Activated CD8-positive, alpha-beta T cell treated with anti-CD3 and anti-CD28 coated beads, Interleukin-2, amount 10 ng/mL, durations not matched to agents 7 days and 5 days (primary cell): Measurements from ENCODE around the gene EP400. TPM values are rescaled to one million over a fixed set of nuclear protein-coding genes. Genes with fewer than 3 reads are reported as not detected.
"Not testable (repeated sequence)": the region's sequence is repeated elsewhere in the genome, so short reads cannot be mapped to it uniquely, and the experiment has no call there.

ENCODE experiments used
- ATAC-seq: fragments of 150-1000 bp; cut with Tn5 transposase; one replicate; pipeline ENCODE4 v1.10.0; 2021; ENCODE audit warnings: moderate library complexity
- CTCF ChIA-PET: fragments of 350-600 bp; sonication (Branson Sonifier 250); formaldehyde crosslinking; loops from one replicate; lab custom pipeline; 2021; ENCODE audit warnings: antibody characterized with exemption; lab: Charles Lee
- POLR2A ChIA-PET: fragments of 350-600 bp; sonication (Branson Sonifier 250); formaldehyde crosslinking; loops from one replicate; lab custom pipeline; 2021; ENCODE audit warnings: antibody characterized with exemption; lab: Charles Lee
- DNase-seq: peaks from one replicate; pipeline ENCODE4 v3.0.0-alpha.2; 2020
- H3K27ac Mint-ChIP-seq: one replicate; pipeline ENCODE4 v1.8.0; 2021; ENCODE audit warnings: mild to moderate bottlenecking, mixed read lengths
- H3K27me3 Mint-ChIP-seq: one replicate; pipeline ENCODE4 v1.8.0; 2021; ENCODE audit warnings: low read depth, mixed read lengths
- H3K36me3 Mint-ChIP-seq: one replicate; pipeline ENCODE4 v1.8.0; 2021; ENCODE audit warnings: low read depth, mixed read lengths
- H3K4me1 Mint-ChIP-seq: one replicate; pipeline ENCODE4 v1.8.0; 2021; ENCODE audit warnings: low read depth, mixed read lengths
- H3K4me3 Mint-ChIP-seq: one replicate; pipeline ENCODE4 v1.8.0; 2021; ENCODE audit warnings: mild to moderate bottlenecking, mixed read lengths
- H3K9me3 Mint-ChIP-seq: one replicate; pipeline ENCODE4 v1.8.0; 2022; ENCODE audit warnings: mixed read lengths; ENCODE audit not compliant: insufficient read depth
- total RNA-seq, 2 experiments: library from RNA; stranded (reverse); gene quantifications; one replicate each; pipeline ENCODE4 v1.2.3, GENCODE V29; 2021

The EP400 gene
- total RNA-seq, 2 experiments from 2014 or later, result 58.0 to 58.8 TPM

DNA sequence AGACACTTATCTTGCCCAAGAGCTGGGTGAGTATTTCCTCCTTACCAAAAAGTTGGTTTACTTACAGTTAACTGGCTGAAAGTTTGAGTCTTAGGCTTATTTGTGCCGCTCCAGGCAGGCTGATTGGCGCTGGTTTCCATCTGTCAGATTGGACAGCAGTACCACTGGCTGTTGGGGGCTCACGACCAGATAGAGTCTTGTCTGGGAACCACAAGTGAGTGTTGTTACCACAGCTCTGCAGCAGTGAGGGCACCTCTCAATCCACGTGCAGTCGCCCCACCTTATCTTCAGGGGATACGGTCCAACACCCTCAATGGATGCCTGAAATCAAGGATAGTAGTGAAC lies 135.5 kb downstream of the EP400 start:
- Mint-ChIP-seq H3K36me3 (peaks cover 36% of the 10 kb centered on the region), H3K4me1 (peaks cover 28% of the 10 kb centered on the region), H3K9me3 (no peaks in the 10 kb centered on the region), H3K27me3 (no peaks in the 10 kb centered on the region), H3K4me3 (peak overlapping the region; percentile 93), H3K27ac (peak overlapping the region; percentile 93)
- ChIA-PET POLR2A (interaction anchor here (0.5 to 0.9 kb wide), 4 partner anchors 12 to 57 kb away, joined by 3 to 5 read pairs (median 4); no protein-coding TSS in a partner anchor), CTCF (no interaction called here)
- ATAC-seq, result no peak
- peak; percentile 47 for DNase-seq

DNA sequence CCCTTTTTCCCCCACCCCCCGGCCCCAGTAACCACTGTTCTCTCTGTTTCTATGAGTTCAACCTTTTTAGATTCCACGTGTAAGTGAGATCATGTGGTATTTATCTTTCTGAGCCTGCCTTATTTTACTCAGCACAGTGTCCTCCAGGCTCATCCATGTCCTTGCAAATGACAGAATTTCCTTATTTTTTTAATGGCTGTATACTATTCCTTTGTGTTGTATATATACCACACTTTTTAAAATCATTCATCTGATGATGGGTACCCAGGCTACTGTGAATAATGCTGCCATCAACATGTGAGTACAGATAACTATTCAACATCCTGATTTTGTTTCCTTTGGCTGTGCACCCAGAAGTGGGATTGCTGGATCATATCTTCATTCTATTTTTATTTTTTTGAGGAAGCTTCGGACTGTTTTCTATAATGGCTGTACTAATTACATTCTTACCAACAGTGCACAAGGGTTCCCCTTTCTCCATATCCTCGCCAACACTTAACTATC lies 139.7 kb downstream of the EP400 start:
- POLR2A ChIA-PET, result no interaction called here
- DNase-seq (no peak), ATAC-seq (no peak)
- H3K27me3 Mint-ChIP-seq, result no peaks in the 10 kb centered on the region
- peaks cover 44% of the 10 kb centered on the region for H3K36me3 Mint-ChIP-seq
- no peak overlapping the region for H3K27ac Mint-ChIP-seq
- H3K4me3 Mint-ChIP-seq, result no peak overlapping the region
- no peaks in the 10 kb centered on the region for H3K9me3 Mint-ChIP-seq
- H3K4me1 Mint-ChIP-seq, result peaks cover 27% of the 10 kb centered on the region
- CTCF ChIA-PET, result no interaction called here

DNA sequence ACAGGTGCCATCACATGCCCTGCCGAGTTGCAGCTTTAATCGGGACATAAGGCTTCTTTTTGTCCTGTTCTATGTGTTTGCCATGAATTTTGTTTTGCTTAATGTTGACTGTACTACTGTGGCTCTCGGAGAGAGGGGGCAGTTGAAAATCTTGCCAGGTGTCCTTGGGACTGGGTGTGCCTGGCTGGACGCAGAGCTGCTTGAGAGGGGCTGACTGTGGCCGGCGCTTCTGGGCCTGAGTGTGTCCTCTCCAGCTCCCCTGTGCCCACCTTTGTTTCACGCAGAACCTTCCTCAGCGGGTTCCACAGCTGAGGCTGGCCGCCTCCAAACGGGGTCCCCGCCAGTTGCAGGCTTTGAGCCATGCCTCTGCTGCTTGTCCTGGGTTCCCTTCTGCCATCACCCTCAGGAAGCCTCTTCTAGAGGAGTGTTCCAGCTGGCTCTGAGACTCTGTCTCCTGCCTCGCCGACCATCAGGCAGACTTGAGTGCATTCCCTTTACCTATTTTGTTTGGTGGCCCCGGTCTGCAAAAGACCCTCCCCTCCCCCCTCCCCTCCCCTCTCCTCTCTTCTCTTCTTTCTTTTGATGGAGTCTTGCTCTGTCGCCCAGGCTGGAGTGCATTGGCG lies 144.6 kb downstream of the EP400 start:
- H3K4me1 Mint-ChIP-seq, result peaks cover 21% of the 10 kb centered on the region
- H3K36me3 Mint-ChIP-seq, result peaks cover 45% of the 10 kb centered on the region
- DNase-seq, result no peak
- ATAC-seq, result peak; percentile 68
- H3K9me3 Mint-ChIP-seq, result peaks cover 9% of the 10 kb centered on the region
- POLR2A ChIA-PET, result no interaction called here
- no peaks in the 10 kb centered on the region for H3K27me3 Mint-ChIP-seq
- H3K4me3 Mint-ChIP-seq, result no peak overlapping the region
- CTCF ChIA-PET, result no interaction called here
- H3K27ac Mint-ChIP-seq, result no peak overlapping the region

DNA sequence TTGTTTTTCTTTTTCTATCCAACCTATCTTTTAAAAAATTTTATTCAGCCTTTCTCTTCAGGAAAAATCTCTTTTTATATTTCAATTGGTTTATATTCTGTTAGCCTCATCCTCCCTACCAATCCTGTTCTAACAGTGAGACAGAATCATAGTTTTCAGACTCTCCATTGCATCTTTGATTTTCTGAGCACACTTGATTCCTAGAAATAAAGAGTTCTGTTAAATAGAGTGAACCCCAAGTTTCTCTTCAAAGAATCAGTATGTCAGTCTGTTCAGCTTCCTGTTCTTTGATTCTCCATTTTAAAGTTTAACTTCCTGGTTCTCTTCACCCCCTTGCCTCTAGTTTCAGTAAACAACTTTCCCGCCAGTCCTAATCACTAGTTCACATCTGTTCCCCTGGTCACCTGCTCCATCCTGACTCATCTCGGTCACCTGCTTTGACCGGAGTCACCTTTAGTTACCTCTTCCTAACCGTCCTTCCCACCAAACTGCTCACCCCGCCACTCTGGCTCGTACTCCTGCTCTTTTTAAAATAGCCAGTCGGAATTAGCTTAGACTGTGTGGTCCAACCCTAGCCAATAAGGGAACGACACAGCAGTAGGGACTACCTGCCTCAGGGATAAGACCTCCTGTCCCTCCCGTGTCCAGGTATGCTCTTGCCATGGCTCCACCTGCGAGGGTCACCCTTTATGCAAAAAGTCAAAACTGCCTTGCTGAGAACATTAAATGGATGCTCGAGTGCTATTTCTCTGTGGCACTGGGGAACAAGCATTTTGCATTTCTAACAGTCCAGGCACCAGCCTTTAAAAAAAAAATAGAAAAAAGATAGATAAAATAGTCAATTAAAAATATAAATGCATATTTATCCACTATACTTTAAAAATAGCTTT lies 146.0 kb downstream of the EP400 start:
- no peak for ATAC-seq
- peaks cover 40% of the 10 kb centered on the region for H3K36me3 Mint-ChIP-seq

DNA sequence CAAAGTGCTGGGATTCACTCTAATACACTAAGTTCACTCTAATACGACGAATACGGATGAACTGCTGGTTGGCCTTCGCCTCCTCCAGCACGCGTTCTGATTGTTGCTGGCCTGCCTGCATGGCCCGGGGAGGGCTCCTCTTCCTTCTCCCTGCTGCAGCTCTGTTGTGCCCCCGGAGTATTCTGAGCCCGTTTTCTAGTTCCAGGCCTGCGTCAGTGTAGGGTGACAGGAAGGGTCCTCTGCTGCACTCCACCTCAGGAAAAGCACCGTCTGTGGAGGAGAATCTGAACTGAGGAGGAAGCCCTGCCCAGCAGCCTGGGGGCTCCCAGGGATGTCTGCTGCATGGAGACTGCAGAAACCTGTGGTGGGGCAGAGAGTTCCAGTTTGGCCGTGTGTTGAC lies 150.0 kb downstream of the EP400 start:
- peaks cover 30% of the 10 kb centered on the region for H3K36me3 Mint-ChIP-seq
- H3K4me1 Mint-ChIP-seq, result peaks cover 15% of the 10 kb centered on the region
- POLR2A ChIA-PET, result no interaction called here
- peaks cover 9% of the 10 kb centered on the region for H3K9me3 Mint-ChIP-seq
- H3K27me3 Mint-ChIP-seq, result no peaks in the 10 kb centered on the region
- ATAC-seq, result no peak
- DNase-seq, result no peak
- CTCF ChIA-PET, result no interaction called here
- H3K27ac Mint-ChIP-seq, result no peak overlapping the region
- H3K4me3 Mint-ChIP-seq, result no peak overlapping the region

More for the DNA sequence above, 146.0 kb downstream of the EP400 start:
- H3K27ac Mint-ChIP-seq, result peak overlapping the region; percentile 85
- peak overlapping the region; percentile 1 for H3K4me3 Mint-ChIP-seq
- POLR2A ChIA-PET, result no interaction called here
- CTCF ChIA-PET, result no interaction called here
- H3K27me3 Mint-ChIP-seq, result no peaks in the 10 kb centered on the region
- no peak for DNase-seq
- H3K4me1 Mint-ChIP-seq, result peaks cover 21% of the 10 kb centered on the region
- peaks cover 9% of the 10 kb centered on the region for H3K9me3 Mint-ChIP-seq

DNA sequence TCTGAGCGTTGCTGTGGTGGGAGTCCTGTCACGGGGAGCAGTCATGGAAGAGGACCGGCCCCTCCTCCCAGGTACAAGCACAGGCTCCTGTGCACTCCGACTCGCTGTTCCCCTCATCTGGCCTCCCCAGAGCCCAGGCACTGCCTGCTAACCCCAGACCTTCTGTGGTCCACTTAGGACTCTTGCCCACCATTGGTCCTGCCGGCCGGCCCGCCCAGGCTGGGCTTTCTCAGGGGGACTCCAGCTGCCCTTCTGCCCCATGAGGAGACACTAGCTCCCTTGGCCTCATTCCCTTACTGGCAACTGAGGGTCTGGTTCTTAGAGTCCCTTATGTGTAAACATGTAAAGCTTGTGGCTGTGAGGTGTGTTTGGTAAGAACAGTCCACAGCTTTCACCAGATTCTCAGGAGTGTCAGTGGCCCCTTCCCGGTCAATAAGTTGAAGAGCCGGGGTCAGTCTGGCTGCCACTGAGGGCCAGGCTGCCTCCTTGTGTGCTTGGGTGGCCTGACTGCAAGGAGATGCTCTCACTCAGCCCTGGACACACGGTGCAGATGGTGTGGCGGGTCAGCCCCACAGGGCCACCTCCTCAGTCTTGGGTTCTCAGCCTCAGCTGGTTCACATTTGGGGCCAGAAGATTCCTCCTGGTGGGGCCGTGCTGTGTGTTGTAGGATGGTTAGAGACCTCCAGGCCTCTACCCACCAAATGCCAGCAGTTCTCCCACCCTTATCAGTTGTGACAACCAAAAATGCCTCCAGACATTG lies 150.7 kb downstream of the EP400 start:
- H3K9me3 Mint-ChIP-seq, result peaks cover 6% of the 10 kb centered on the region
- no peak for ATAC-seq
- H3K27me3 Mint-ChIP-seq, result no peaks in the 10 kb centered on the region
- CTCF ChIA-PET, result no interaction called here
- H3K4me3 Mint-ChIP-seq, result no peak overlapping the region
- DNase-seq, result no peak
- POLR2A ChIA-PET, result no interaction called here
- peaks cover 11% of the 10 kb centered on the region for H3K4me1 Mint-ChIP-seq
- H3K27ac Mint-ChIP-seq, result no peak overlapping the region
- H3K36me3 Mint-ChIP-seq, result peaks cover 30% of the 10 kb centered on the region

DNA sequence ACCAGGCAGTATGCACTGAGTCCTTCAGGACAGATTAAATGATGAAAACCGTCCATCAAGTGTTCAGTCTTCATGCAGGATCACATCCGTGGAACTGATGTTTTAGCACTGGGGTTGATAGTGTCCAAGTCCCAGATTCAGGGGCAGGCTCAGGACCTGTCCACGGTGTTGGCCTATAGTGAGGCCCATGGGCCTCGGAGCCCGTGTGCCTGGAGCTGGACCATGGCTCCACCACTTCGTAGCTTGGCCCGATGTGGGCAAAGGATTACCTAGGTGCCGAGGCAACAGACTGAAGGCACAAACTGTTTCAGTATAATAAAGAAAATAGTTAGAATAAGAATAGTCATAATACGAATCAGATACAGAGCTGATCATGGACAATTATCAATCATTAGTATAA lies 152.6 kb downstream of the EP400 start:
- Mint-ChIP-seq H3K4me1 (no peaks in the 10 kb centered on the region), H3K27ac (no peak overlapping the region), H3K27me3 (no peaks in the 10 kb centered on the region), H3K9me3 (no peaks in the 10 kb centered on the region), H3K36me3 (peaks cover 14% of the 10 kb centered on the region), H3K4me3 (no peak overlapping the region)
- ChIA-PET POLR2A (no interaction called here), CTCF (no interaction called here)
- DNase-seq (no peak), ATAC-seq (no peak)

DNA sequence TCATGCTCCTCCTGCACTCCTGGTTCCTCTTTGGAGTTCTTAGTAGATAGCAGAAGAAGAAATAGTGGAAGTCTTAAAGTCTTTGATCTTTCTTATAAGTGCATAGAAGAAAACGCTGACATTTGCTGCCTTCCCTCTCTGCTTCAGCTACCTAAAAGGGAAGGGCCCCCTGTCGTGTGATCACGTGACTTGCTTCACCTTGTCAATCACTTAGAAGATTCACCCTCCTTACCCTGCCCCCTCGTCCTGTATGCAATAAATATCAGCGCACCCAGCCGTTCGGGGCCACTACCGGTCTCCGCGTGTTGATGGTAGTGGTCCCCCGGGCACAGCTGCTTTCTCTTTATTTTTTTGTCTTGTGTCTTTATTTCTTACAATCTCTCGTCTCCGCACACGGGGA lies 153.3 kb downstream of the EP400 start:
- H3K36me3 Mint-ChIP-seq, result peaks cover 13% of the 10 kb centered on the region
- DNase-seq, H3K27ac Mint-ChIP-seq, CTCF ChIA-PET, H3K9me3 Mint-ChIP-seq, H3K27me3 Mint-ChIP-seq, H3K4me1 Mint-ChIP-seq, POLR2A ChIA-PET, ATAC-seq, H3K4me3 Mint-ChIP-seq: not testable (repeated sequence)

DNA sequence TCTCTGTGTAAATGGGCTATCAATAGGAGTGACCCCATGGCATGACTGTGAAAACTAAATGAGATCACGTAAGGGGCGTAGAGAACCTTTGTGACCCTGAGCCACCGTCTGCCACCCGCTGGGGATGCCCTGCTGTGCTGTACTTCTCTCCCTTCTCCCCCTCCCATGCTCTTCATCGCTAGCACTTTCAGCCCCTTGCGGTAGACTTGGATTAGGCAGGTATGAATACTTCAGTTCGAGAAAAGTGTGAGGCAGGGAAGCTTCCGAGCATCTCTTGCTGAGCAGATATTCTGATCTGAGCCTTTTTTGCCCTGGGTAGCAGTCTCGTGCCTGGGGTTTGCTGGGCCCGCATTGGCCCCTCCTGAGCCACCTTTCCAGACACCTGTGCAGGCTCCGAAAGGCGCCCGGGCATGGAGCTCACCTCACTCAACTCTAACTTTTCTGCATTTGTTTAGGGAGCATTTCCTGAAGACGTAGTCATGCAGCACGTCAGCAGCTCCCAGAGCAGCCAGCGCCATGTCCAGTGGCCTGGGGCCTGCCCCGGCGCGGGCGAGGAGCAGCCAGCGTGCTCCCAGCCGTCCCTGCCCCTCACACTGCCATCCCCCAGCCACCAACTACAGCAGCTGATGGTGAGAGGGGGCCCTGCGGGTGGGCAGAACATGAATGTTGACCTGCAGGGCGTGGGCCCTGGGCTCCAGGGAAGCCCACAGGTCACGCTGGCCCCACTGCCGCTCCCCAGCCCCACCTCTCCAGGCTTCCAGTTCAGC lies 154.0 kb downstream of the EP400 start:
- Mint-ChIP-seq H3K4me3 (no peak overlapping the region), H3K27me3 (no peaks in the 10 kb centered on the region), H3K4me1 (no peaks in the 10 kb centered on the region)

DNA sequence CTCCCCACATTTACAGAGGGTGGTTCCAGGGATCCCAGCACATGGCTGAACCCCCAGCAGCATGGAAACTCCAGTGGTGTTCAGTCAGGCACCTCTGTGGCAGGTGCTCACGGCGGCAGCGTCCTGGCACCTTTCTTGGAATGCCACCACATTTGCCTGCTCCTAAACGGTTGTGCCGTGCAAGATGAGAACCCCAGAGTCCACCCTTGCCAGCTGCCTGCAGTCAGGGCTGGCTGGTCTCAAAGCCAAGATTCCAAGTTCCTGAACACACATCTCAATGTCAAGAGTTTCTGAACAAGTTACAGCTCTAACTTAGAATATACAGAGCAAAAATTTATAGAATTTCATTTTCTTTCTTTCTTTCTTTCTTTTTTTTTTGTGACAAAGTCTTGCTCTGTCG lies 155.7 kb downstream of the EP400 start:
- ChIA-PET POLR2A (no interaction called here), CTCF (no interaction called here)
- ATAC-seq (no peak), DNase-seq (no peak)
- Mint-ChIP-seq H3K4me3 (no peak overlapping the region), H3K9me3 (no peaks in the 10 kb centered on the region), H3K27ac (no peak overlapping the region), H3K4me1 (no peaks in the 10 kb centered on the region), H3K27me3 (no peaks in the 10 kb centered on the region), H3K36me3 (peaks cover 19% of the 10 kb centered on the region)

More for the DNA sequence above, 154.0 kb downstream of the EP400 start:
- CTCF ChIA-PET, result no interaction called here
- Mint-ChIP-seq H3K27ac (no peak overlapping the region), H3K9me3 (no peaks in the 10 kb centered on the region), H3K36me3 (peaks cover 15% of the 10 kb centered on the region)
- DNase-seq (no peak), ATAC-seq (no peak)
- POLR2A ChIA-PET, result no interaction called here

DNA sequence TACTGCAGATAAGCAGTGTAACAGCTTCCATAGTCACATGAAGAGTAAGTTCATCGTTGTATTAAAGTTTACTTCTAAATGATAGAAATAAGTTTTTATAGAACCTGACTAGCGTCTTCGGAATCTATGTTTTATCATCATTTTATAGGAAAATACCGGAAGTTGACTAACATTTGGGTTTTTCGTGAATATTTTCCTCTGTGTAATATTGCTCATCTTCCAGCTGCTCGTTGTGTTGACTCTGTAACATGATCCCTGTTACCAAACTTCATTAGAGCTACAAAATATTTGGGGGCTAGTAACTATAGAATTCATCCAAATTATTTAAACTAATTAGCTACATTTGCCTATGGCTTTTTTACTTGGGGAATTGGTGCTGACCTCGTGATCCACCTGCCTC lies 157.2 kb downstream of the EP400 start:
- Mint-ChIP-seq H3K4me3 (no peak overlapping the region), H3K27me3 (no peaks in the 10 kb centered on the region), H3K27ac (no peak overlapping the region), H3K4me1 (no peaks in the 10 kb centered on the region), H3K9me3 (no peaks in the 10 kb centered on the region), H3K36me3 (peaks cover 30% of the 10 kb centered on the region)
- ChIA-PET CTCF (no interaction called here), POLR2A (no interaction called here)
- DNase-seq, result no peak
- ATAC-seq, result no peak
